Adipocyte (in vitro differentiated cells): ENCODE results near the gene DEDD2.

Experiments used
- DNase-seq: peaks from one replicate; pipeline ENCODE4 v3.0.0-alpha.2; 2015; ENCODE audit warnings: low read depth
- H3K27me3 ChIP-seq: replicated peaks from 2 replicates; pipeline ENCODE4 v1.7.0; 2013; ENCODE audit warnings: mild to moderate bottlenecking, low read length, moderate library complexity; ENCODE audit not compliant: control insufficient read depth, insufficient read depth
- H3K36me3 ChIP-seq: 2 replicates; pipeline ENCODE4 v1.7.0; 2013; ENCODE audit warnings: low read length, mild to moderate bottlenecking, moderate library complexity; ENCODE audit not compliant: control insufficient read depth, insufficient read depth, severe bottlenecking
- H3K4me1 ChIP-seq: 2 replicates; pipeline ENCODE4 v1.7.0; 2013; ENCODE audit warnings: mild to moderate bottlenecking, low read length, moderate library complexity; ENCODE audit not compliant: control insufficient read depth, insufficient read depth
- H3K4me3 ChIP-seq: 2 replicates; pipeline ENCODE4 v1.7.0; 2013; ENCODE audit warnings: mild to moderate bottlenecking, low read length, moderate library complexity
- H3K9ac ChIP-seq: 2 replicates; pipeline ENCODE4 v1.7.0; 2013; ENCODE audit warnings: mild to moderate bottlenecking, low read length, moderate library complexity
- H3K9me3 ChIP-seq: 2 replicates; pipeline ENCODE4 v1.7.0; 2013; ENCODE audit warnings: mild to moderate bottlenecking, low read length, moderate library complexity; ENCODE audit not compliant: control insufficient read depth

The DEDD2 gene

GRCh38 chr19:42233678-42234292 lies 16.3 kb upstream of the DEDD2 start:
- Histone ChIP-seq H3K9ac (no peak overlapping the region), H3K4me3 (no peak overlapping the region), H3K27me3 (no peaks in the 10 kb centered on the region), H3K4me1 (peaks cover 6% of the 10 kb centered on the region), H3K9me3 (no peaks in the 10 kb centered on the region), H3K36me3 (peaks cover 75% of the 10 kb centered on the region)
- DNase-seq: no peak

GRCh38 chr19:42233106-42233505 lies 15.6 kb upstream of the DEDD2 start:
- no peak for DNase-seq
- peaks cover 6% of the 10 kb centered on the region for H3K4me1 ChIP-seq
- no peaks in the 10 kb centered on the region for H3K27me3 ChIP-seq
- no peaks in the 10 kb centered on the region for H3K9me3 ChIP-seq
- H3K9ac ChIP-seq: no peak overlapping the region
- no peak overlapping the region for H3K4me3 ChIP-seq
- peaks cover 78% of the 10 kb centered on the region for H3K36me3 ChIP-seq

GRCh38 chr19:42232435-42232834 lies 15.0 kb upstream of the DEDD2 start:
- H3K4me1 ChIP-seq: peaks cover 6% of the 10 kb centered on the region
- no peak overlapping the region for H3K4me3 ChIP-seq
- no peak for DNase-seq
- no peak overlapping the region for H3K9ac ChIP-seq
- H3K27me3 ChIP-seq: no peaks in the 10 kb centered on the region
- H3K9me3 ChIP-seq: no peaks in the 10 kb centered on the region
- H3K36me3 ChIP-seq: peaks cover 78% of the 10 kb centered on the region

- peaks cover 84% of the 10 kb centered on the region for H3K36me3 ChIP-seq
- H3K27me3 ChIP-seq: no peaks in the 10 kb centered on the region
- peaks cover 6% of the 10 kb centered on the region for H3K4me1 ChIP-seq
- no peak overlapping the region for H3K4me3 ChIP-seq
- DNase-seq: no peak
- no peak overlapping the region for H3K9ac ChIP-seq
- no peaks in the 10 kb centered on the region for H3K9me3 ChIP-seq
Measured at GRCh38 chr19:42230571-42230970, 13.1 kb upstream of the DEDD2 start.

- no peak for DNase-seq
- H3K36me3 ChIP-seq: peaks cover 84% of the 10 kb centered on the region
- H3K27me3 ChIP-seq: no peaks in the 10 kb centered on the region
Measured at GRCh38 chr19:42229855-42230351, 12.4 kb upstream of the DEDD2 start.

GRCh38 chr19:42229301-42229854 lies 11.9 kb upstream of the DEDD2 start:
- no peak overlapping the region for H3K4me3 ChIP-seq
- no peak for DNase-seq
- no peak overlapping the region for H3K9ac ChIP-seq
- H3K4me1 ChIP-seq: peaks cover 6% of the 10 kb centered on the region
- peaks cover 84% of the 10 kb centered on the region for H3K36me3 ChIP-seq
- no peaks in the 10 kb centered on the region for H3K9me3 ChIP-seq
- H3K27me3 ChIP-seq: no peaks in the 10 kb centered on the region

More at GRCh38 chr19:42229855-42230351, 12.4 kb upstream of the DEDD2 start:
- no peak overlapping the region for H3K4me3 ChIP-seq
- no peaks in the 10 kb centered on the region for H3K9me3 ChIP-seq
- H3K4me1 ChIP-seq: peaks cover 6% of the 10 kb centered on the region
- H3K9ac ChIP-seq: peak overlapping the region; percentile 32

GRCh38 chr19:42228641-42229040 lies 11.2 kb upstream of the DEDD2 start:
- H3K4me3 ChIP-seq: no peak overlapping the region
- no peaks in the 10 kb centered on the region for H3K27me3 ChIP-seq
- peaks cover 6% of the 10 kb centered on the region for H3K4me1 ChIP-seq
- H3K9me3 ChIP-seq: no peaks in the 10 kb centered on the region
- peaks cover 80% of the 10 kb centered on the region for H3K36me3 ChIP-seq
- DNase-seq: no peak
- no peak overlapping the region for H3K9ac ChIP-seq

- peaks cover 7% of the 10 kb centered on the region for H3K4me1 ChIP-seq
- no peak overlapping the region for H3K4me3 ChIP-seq
- DNase-seq: no peak
- H3K9me3 ChIP-seq: no peaks in the 10 kb centered on the region
- H3K27me3 ChIP-seq: no peaks in the 10 kb centered on the region
- peaks cover 65% of the 10 kb centered on the region for H3K36me3 ChIP-seq
- no peak overlapping the region for H3K9ac ChIP-seq
Measured at GRCh38 chr19:42226886-42227285, 9.4 kb upstream of the DEDD2 start.

GRCh38 chr19:42225718-42226292 lies 8.3 kb upstream of the DEDD2 start:
- Histone ChIP-seq H3K9ac (no peak overlapping the region), H3K4me1 (peaks cover 15% of the 10 kb centered on the region), H3K4me3 (no peak overlapping the region), H3K36me3 (peaks cover 54% of the 10 kb centered on the region), H3K27me3 (no peaks in the 10 kb centered on the region), H3K9me3 (no peaks in the 10 kb centered on the region)
- DNase-seq: no peak

- Histone ChIP-seq H3K9me3 (no peaks in the 10 kb centered on the region), H3K27me3 (no peaks in the 10 kb centered on the region)
Measured at GRCh38 chr19:42224940-42225717, 7.7 kb upstream of the DEDD2 start.

GRCh38 chr19:42220751-42221097 lies 3.2 kb upstream of the DEDD2 start:
- peaks cover 17% of the 10 kb centered on the region for H3K36me3 ChIP-seq
- H3K27me3 ChIP-seq: no peaks in the 10 kb centered on the region
- H3K4me1 ChIP-seq: peaks cover 32% of the 10 kb centered on the region
- no peak for DNase-seq
- no peaks in the 10 kb centered on the region for H3K9me3 ChIP-seq
- H3K4me3 ChIP-seq: peak overlapping the region; percentile 98
- peak overlapping the region; percentile 98 for H3K9ac ChIP-seq

More at GRCh38 chr19:42224940-42225717, 7.7 kb upstream of the DEDD2 start:
- H3K4me3 ChIP-seq: no peak overlapping the region
- no peak overlapping the region for H3K9ac ChIP-seq
- peaks cover 18% of the 10 kb centered on the region for H3K4me1 ChIP-seq
- peaks cover 50% of the 10 kb centered on the region for H3K36me3 ChIP-seq
- DNase-seq: no peak
